CMK (cell line): Measurements from ENCODE around the gene POLR2H.
"Not testable (repeated sequence)": the region's sequence is repeated elsewhere in the genome, so short reads cannot be mapped to it uniquely, and the experiment has no call there.

Experiments
- DNase-seq: peaks from one replicate; pipeline ENCODE4 v3.0.0-alpha.2; 2010; ENCODE audit warnings: low read depth

POLR2H gene

GRCh38 chr3:184335661-184336546, 25.6 kb upstream of the POLR2H start:
- DNase-seq: no peak

- DNase-seq: no peak
Observed at GRCh38 chr3:184336547-184337398, 24.7 kb upstream of the POLR2H start.

- no peak for DNase-seq
Observed at GRCh38 chr3:184337399-184337714, 24.2 kb upstream of the POLR2H start, which contains the start of gene FAM131A. Gene FAM131A, plus strand, starts transcription at chr3:184337600. Its CDS starts 31 bp downstream, at chr3:184337631.

- no peak for DNase-seq
Observed at GRCh38 chr3:184337981-184338380, 23.5 kb upstream of the POLR2H start.

GRCh38 chr3:184338511-184338945, 23.0 kb upstream of the POLR2H start:
- DNase-seq: no peak

GRCh38 chr3:184339001-184339400, 22.5 kb upstream of the POLR2H start:
- DNase-seq: no peak

- not testable (repeated sequence) for DNase-seq
Observed at GRCh38 chr3:184339451-184340135, 21.9 kb upstream of the POLR2H start.

- no peak for DNase-seq
Observed at GRCh38 chr3:184341925-184342324, 19.6 kb upstream of the POLR2H start.

GRCh38 chr3:184343200-184343876, 18.2 kb upstream of the POLR2H start:
- DNase-seq: no peak

GRCh38 chr3:184344579-184345316, 16.8 kb upstream of the POLR2H start:
- no peak for DNase-seq

- no peak for DNase-seq
Observed at GRCh38 chr3:184345317-184346144, 16.0 kb upstream of the POLR2H start.

- DNase-seq: no peak
Observed at GRCh38 chr3:184346480-184347190, 14.9 kb upstream of the POLR2H start.

- DNase-seq: no peak
Observed at GRCh38 chr3:184347321-184348056, 14.0 kb upstream of the POLR2H start.

GRCh38 chr3:184348057-184348382, 13.5 kb upstream of the POLR2H start:
- no peak for DNase-seq

- no peak for DNase-seq
Observed at GRCh38 chr3:184349563-184350470, 11.7 kb upstream of the POLR2H start.

- DNase-seq: no peak
Observed at GRCh38 chr3:184350618-184351017, 10.9 kb upstream of the POLR2H start.

GRCh38 chr3:184351511-184352148, 9.9 kb upstream of the POLR2H start:
- DNase-seq: no peak
